ENCODE results near the gene NSUN5.
"Not testable (repeated sequence)": the region's sequence is repeated elsewhere in the genome, so short reads cannot be mapped to it uniquely, and the experiment has no call there.

GRCh38 chr7:73262416-73262815, 46.2 kb downstream of the NSUN5 start:
- not testable (repeated sequence) for TF ChIP-seq POLR2A (IDR thresholded peaks at IDR 0.05; ENCODE audit: borderline replicate concordance, extremely low read depth, insufficient read depth, insufficient read length); SP1 (IDR thresholded peaks at IDR 0.05; ENCODE audit: low read depth); EZH2 (IDR thresholded peaks at IDR 0.05); CTCF (IDR thresholded peaks at IDR 0.05 in 2 of 3, conservative IDR thresholded peaks at IDR 0.05 in 1 of 3; ENCODE audit: borderline replicate concordance in 1 of 3, insufficient read depth in 1 of 3, low read depth in 2 of 3, low read length in 2 of 3); MAX (IDR thresholded peaks at IDR 0.05); JUND (IDR thresholded peaks at IDR 0.05); CEBPB (IDR thresholded peaks at IDR 0.05; ENCODE audit: low read depth); POLR2AphosphoS5 (IDR thresholded peaks at IDR 0.05; ENCODE audit: low read depth, low read length); ZFX (IDR thresholded peaks at IDR 0.05); YY1 (IDR thresholded peaks at IDR 0.05; ENCODE audit: extremely low read depth, insufficient replicate concordance, low read depth, low read length)
- TF ChIP-seq, protein P1, sequence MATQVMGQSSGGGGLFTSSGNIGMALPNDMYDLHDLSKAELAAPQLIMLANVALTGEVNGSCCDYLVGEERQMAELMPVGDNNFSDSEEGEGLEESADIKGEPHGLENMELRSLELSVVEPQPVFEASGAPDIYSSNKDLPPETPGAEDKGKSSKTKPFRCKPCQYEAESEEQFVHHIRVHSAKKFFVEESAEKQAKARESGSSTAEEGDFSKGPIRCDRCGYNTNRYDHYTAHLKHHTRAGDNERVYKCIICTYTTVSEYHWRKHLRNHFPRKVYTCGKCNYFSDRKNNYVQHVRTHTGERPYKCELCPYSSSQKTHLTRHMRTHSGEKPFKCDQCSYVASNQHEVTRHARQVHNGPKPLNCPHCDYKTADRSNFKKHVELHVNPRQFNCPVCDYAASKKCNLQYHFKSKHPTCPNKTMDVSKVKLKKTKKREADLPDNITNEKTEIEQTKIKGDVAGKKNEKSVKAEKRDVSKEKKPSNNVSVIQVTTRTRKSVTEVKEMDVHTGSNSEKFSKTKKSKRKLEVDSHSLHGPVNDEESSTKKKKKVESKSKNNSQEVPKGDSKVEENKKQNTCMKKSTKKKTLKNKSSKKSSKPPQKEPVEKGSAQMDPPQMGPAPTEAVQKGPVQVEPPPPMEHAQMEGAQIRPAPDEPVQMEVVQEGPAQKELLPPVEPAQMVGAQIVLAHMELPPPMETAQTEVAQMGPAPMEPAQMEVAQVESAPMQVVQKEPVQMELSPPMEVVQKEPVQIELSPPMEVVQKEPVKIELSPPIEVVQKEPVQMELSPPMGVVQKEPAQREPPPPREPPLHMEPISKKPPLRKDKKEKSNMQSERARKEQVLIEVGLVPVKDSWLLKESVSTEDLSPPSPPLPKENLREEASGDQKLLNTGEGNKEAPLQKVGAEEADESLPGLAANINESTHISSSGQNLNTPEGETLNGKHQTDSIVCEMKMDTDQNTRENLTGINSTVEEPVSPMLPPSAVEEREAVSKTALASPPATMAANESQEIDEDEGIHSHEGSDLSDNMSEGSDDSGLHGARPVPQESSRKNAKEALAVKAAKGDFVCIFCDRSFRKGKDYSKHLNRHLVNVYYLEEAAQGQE (IDR thresholded peaks at IDR 0.05; ENCODE audit: low read depth): not testable (repeated sequence)
- TF ChIP-seq, protein P2, sequence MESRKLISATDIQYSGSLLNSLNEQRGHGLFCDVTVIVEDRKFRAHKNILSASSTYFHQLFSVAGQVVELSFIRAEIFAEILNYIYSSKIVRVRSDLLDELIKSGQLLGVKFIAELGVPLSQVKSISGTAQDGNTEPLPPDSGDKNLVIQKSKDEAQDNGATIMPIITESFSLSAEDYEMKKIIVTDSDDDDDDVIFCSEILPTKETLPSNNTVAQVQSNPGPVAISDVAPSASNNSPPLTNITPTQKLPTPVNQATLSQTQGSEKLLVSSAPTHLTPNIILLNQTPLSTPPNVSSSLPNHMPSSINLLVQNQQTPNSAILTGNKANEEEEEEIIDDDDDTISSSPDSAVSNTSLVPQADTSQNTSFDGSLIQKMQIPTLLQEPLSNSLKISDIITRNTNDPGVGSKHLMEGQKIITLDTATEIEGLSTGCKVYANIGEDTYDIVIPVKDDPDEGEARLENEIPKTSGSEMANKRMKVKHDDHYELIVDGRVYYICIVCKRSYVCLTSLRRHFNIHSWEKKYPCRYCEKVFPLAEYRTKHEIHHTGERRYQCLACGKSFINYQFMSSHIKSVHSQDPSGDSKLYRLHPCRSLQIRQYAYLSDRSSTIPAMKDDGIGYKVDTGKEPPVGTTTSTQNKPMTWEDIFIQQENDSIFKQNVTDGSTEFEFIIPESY (IDR thresholded peaks at IDR 0.05; ENCODE audit: extremely low read depth, insufficient replicate concordance, low read length): not testable (repeated sequence)

Measured in HCT116 (cell line).